ENCODE measurements around the gene IFT57.

Gene IFT57

DNA sequence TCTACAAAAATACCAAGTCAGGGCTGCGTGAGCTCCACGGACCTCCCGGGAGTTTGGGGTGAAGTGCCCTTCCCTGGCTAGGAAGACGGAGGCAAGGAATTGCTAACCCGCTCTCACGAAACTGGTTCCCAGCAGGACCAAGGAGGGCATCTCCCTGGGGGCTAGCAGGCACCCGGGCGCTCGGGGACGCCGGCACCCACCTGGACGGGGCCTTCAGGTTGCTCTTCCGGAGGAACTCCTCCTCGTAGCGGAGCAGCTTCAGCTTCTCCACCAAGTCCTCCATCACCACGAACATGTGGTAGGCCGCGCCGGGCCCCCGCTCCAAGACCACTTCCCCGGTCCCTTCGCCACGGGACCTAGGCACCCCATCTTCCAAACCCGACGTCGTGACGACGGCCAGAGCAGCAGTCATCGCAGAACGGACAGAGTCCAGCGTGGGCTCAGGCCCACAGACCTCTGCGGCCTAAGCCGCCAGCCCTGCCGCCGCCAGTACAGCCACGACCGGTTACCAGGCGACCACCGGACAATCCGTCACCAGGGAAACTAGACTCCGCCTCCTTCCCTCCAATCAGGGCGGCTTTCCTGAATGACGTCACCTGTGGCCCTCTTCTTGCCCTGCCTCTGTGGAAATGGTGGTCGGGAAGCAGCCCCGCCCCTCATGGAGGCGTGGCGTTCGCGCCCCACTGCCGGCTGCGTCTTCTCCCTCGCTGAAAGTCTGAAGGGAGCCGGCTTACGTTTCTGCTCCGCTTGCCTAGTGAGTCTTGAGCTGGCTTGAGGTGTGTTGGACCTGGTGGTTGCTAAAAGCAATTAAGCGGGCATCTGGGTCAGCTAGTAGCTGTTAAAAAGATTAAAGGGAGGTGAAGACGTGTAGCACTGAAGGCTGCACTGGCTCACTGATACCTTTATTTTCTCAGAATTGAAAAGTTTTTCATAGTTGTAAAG is at the start of gene IFT57 (continued):
- TF ChIP-seq ZNF19 (tag by site-specific recombination; IDR thresholded peaks at IDR 0.05; ENCODE audit: low read depth) = no peak
- TF ChIP-seq ZNF341 (tag by site-specific recombination; IDR thresholded peaks at IDR 0.05; ENCODE audit: low read depth) = peak; percentile 50; the same call in 1 of the 2 replicates
- TF ChIP-seq ZNF76 (tag by site-specific recombination; IDR thresholded peaks at IDR 0.05; ENCODE audit: borderline replicate concordance, low read depth) = peak; percentile 63; the same call in 1 of the 2 replicates
- no peak for TF ChIP-seq OSR2 (tag by site-specific recombination; IDR thresholded peaks at IDR 0.05)
- no peak for TF ChIP-seq ZNF549 (tag by site-specific recombination; IDR thresholded peaks at IDR 0.05)
- peak; percentile 62; the same call in 1 of the 2 replicates for TF ChIP-seq ZFP37 (tag by site-specific recombination; IDR thresholded peaks at IDR 0.05)
- TF ChIP-seq ZNF518A (tag by site-specific recombination; conservative IDR thresholded peaks at IDR 0.05; ENCODE audit: low read depth) = no peak
- TF ChIP-seq ZNF707 (tag by site-specific recombination; IDR thresholded peaks at IDR 0.05) = no peak
- TF ChIP-seq YY2 (tag by site-specific recombination; IDR thresholded peaks at IDR 0.05) = peak; percentile 39; the same call in 1 of the 2 replicates
- 0 out of 2 replicates have a peak, but pooled peaks have one; percentile 59 for TF ChIP-seq ZEB2 (tag by site-specific recombination; IDR thresholded peaks at IDR 0.05)
- peak; percentile 73 for TF ChIP-seq SP3 (tag by site-specific recombination; IDR thresholded peaks at IDR 0.05)
- TF ChIP-seq, protein P1, sequence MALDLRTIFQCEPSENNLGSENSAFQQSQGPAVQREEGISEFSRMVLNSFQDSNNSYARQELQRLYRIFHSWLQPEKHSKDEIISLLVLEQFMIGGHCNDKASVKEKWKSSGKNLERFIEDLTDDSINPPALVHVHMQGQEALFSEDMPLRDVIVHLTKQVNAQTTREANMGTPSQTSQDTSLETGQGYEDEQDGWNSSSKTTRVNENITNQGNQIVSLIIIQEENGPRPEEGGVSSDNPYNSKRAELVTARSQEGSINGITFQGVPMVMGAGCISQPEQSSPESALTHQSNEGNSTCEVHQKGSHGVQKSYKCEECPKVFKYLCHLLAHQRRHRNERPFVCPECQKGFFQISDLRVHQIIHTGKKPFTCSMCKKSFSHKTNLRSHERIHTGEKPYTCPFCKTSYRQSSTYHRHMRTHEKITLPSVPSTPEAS (tag by site-specific recombination; IDR thresholded peaks at IDR 0.05) = no peak
- TF ChIP-seq ZNF23 (tag by site-specific recombination; IDR thresholded peaks at IDR 0.05; ENCODE audit: borderline replicate concordance) = 0 out of 2 replicates have a peak, but pooled peaks have one; percentile 32
- no peak for TF ChIP-seq ZNF169 (tag by site-specific recombination; IDR thresholded peaks at IDR 0.05)
- no peak for TF ChIP-seq SCRT1 (tag by site-specific recombination; IDR thresholded peaks at IDR 0.05; ENCODE audit: borderline replicate concordance)
- TF ChIP-seq ZBTB20 (tag by site-specific recombination; IDR thresholded peaks at IDR 0.05) = no peak; the same call in 1 of the 2 replicates
- no peak for TF ChIP-seq GLIS2 (tag by site-specific recombination; IDR thresholded peaks at IDR 0.05)
- TF ChIP-seq ZNF555 (tag by site-specific recombination; conservative IDR thresholded peaks at IDR 0.05) = no peak
- TF ChIP-seq ZNF155 (tag by site-specific recombination; IDR thresholded peaks at IDR 0.05) = no peak
- no peak for TF ChIP-seq ZNF530 (tag by site-specific recombination; IDR thresholded peaks at IDR 0.05; ENCODE audit: low read depth)
- TF ChIP-seq ZNF791 (tag by site-specific recombination; IDR thresholded peaks at IDR 0.05) = no peak
- peak; percentile 83 for TF ChIP-seq ZBTB21 (tag by site-specific recombination; IDR thresholded peaks at IDR 0.05)
- TF ChIP-seq ZBTB10 (tag by site-specific recombination; IDR thresholded peaks at IDR 0.05) = 0 out of 2 replicates have a peak, but pooled peaks have one; percentile 20
- TF ChIP-seq PRDM1 (tag by site-specific recombination; IDR thresholded peaks at IDR 0.05) = peak; percentile 90
- TF ChIP-seq ZBTB8A (tag by site-specific recombination; IDR thresholded peaks at IDR 0.05) = peak; percentile 43
- TF ChIP-seq ZNF501 (tag by site-specific recombination; IDR thresholded peaks at IDR 0.05) = peak; percentile 92
- TF ChIP-seq ZNF529 (tag by site-specific recombination; IDR thresholded peaks at IDR 0.05; ENCODE audit: insufficient replicate concordance) = no peak
- TF ChIP-seq ZNF302 (tag by site-specific recombination; IDR thresholded peaks at IDR 0.05; ENCODE audit: low read depth) = no peak
- no peak for TF ChIP-seq FEZF1 (tag by site-specific recombination; IDR thresholded peaks at IDR 0.05)
- TF ChIP-seq CTCF (tag by site-specific recombination; IDR thresholded peaks at IDR 0.05) = no peak

All from HEK293 (cell line).